Measurements from ENCODE around the gene CGNL1.

The CGNL1 gene

DNA sequence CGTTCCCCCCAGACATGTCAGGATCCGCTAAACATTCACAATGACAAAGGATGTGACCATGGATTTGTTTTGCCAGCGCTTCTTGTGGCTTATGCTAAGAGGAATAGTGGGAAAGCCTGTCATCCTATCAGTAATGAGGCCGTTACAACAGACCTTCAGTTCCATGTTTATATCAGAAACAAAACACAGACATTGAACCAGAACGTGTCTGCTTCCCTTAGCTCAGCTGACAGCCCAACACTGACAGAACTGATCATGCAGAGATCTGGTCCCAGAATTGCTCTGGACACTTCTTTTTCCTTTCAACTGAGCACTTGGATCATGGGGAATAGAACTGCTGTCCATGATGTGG, 157.1 kb downstream of the CGNL1 start:
- no peaks in the 10 kb centered on the region for H3K9me3 ChIP-seq (ENCODE audit: control insufficient read depth, insufficient read depth, low read depth, low read length)
- peaks cover 2% of the 10 kb centered on the region; the same call in 1 of the 2 replicates for H3K4me1 ChIP-seq (ENCODE audit: control insufficient read depth, insufficient read depth, low read length)
- H3K4me3 ChIP-seq (ENCODE audit: low read depth, low read length) = no peak overlapping the region
- CTCF ChIA-PET = interaction anchor here (1.0 to 3.2 kb wide), 3 partner anchors 8 to 193 kb away, joined by 3 to 16 read pairs (median 4); no protein-coding TSS in a partner anchor
- H3K27ac ChIP-seq (ENCODE audit: extremely low read depth, low read depth, low read length) = no peak overlapping the region
- H3K36me3 ChIP-seq (ENCODE audit: control insufficient read depth in 2 of 2, insufficient read depth in 1 of 2, low read length in 2 of 2) = no peaks in the 10 kb centered on the region
- no peak for TF ChIP-seq ZNF423 (tag by site-specific recombination; IDR thresholded peaks at IDR 0.05)
- no peak for TF ChIP-seq ZNF324 (tag by site-specific recombination; IDR thresholded peaks at IDR 0.05)
- no peak for TF ChIP-seq ZNF792 (tag by site-specific recombination; IDR thresholded peaks at IDR 0.05)
- POLR2A ChIA-PET = no interaction called here

DNA sequence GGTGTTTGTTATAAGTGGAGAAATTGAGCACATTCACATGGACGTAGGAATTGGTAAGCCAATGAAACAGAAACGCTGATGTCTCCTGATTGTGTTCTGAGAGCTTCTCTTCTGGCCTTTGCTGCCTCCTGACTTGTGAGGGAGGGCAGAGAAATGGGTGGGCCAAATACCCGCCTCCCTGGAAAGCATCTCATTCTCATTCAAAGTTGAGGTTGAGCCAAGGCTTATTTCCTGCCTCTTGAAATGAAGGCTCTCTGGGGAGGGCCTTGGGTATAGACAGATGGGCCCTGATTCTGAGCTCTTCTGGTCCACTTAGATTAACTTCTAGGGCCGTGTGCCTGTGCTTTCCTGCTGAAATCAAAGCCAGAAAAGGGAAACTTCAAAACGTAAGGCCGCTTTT, 158.0 kb downstream of the CGNL1 start:
- ChIA-PET POLR2A (no interaction called here), CTCF (interaction anchor here (0.6 to 3.2 kb wide), 5 partner anchors 8 to 559 kb away, joined by 3 to 16 read pairs (median 3); no protein-coding TSS in a partner anchor)
- Histone ChIP-seq H3K4me3 (ENCODE audit: low read depth, low read length) (no peak overlapping the region), H3K27ac (ENCODE audit: extremely low read depth, low read depth, low read length) (no peak overlapping the region), H3K9me3 (ENCODE audit: control insufficient read depth, insufficient read depth, low read depth, low read length) (no peaks in the 10 kb centered on the region), H3K4me1 (ENCODE audit: control insufficient read depth, insufficient read depth, low read length) (peaks cover 2% of the 10 kb centered on the region; the same call in 1 of the 2 replicates), H3K36me3 (ENCODE audit: control insufficient read depth in 2 of 2, insufficient read depth in 1 of 2, low read length in 2 of 2) (no peaks in the 10 kb centered on the region)
- TF ChIP-seq ZNF529 (tag by site-specific recombination; IDR thresholded peaks at IDR 0.05; ENCODE audit: insufficient replicate concordance) (no peak), ZNF707 (tag by site-specific recombination; IDR thresholded peaks at IDR 0.05) (no peak)

DNA sequence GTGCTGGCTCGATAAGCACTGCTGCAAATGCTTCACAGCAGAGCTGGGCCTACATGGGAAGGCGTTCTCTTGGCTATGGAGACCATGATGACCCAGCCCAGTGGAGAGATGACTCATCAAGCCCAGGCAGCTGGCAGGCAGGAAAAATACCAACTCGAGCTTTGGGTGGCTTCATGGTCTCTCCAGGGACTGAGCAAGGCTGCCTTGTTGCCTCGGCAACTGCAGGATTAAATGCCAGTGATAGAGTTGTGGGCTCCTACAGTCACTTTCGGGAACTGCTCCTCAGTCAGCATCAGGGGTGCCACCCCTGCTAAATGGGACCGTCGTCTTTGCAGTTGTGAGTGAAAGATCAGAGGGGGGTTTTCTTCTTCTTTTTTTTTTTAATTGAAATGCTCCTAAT, 160.8 kb downstream of the CGNL1 start:
- TF ChIP-seq ZNF610 (tag by site-specific recombination; IDR thresholded peaks at IDR 0.05; ENCODE audit: borderline replicate concordance) = no peak
- TF ChIP-seq KLF1 (tag by site-specific recombination; IDR thresholded peaks at IDR 0.05) = peak; percentile 23; the same call in 1 of the 2 replicates
- no peak for TF ChIP-seq ZNF777 (tag by site-specific recombination; IDR thresholded peaks at IDR 0.05; ENCODE audit: borderline replicate concordance)
- TF ChIP-seq ZNF660 (tag by site-specific recombination; IDR thresholded peaks at IDR 0.05) = peak; percentile 88
- TF ChIP-seq, protein P1, sequence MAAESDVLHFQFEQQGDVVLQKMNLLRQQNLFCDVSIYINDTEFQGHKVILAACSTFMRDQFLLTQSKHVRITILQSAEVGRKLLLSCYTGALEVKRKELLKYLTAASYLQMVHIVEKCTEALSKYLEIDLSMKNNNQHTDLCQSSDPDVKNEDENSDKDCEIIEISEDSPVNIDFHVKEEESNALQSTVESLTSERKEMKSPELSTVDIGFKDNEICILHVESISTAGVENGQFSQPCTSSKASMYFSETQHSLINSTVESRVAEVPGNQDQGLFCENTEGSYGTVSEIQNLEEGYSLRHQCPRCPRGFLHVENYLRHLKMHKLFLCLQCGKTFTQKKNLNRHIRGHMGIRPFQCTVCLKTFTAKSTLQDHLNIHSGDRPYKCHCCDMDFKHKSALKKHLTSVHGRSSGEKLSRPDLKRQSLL (tag by site-specific recombination; IDR thresholded peaks at IDR 0.05) = no peak
- no peak for TF ChIP-seq RBAK (tag by site-specific recombination; IDR thresholded peaks at IDR 0.05)
- TF ChIP-seq, protein P2, sequence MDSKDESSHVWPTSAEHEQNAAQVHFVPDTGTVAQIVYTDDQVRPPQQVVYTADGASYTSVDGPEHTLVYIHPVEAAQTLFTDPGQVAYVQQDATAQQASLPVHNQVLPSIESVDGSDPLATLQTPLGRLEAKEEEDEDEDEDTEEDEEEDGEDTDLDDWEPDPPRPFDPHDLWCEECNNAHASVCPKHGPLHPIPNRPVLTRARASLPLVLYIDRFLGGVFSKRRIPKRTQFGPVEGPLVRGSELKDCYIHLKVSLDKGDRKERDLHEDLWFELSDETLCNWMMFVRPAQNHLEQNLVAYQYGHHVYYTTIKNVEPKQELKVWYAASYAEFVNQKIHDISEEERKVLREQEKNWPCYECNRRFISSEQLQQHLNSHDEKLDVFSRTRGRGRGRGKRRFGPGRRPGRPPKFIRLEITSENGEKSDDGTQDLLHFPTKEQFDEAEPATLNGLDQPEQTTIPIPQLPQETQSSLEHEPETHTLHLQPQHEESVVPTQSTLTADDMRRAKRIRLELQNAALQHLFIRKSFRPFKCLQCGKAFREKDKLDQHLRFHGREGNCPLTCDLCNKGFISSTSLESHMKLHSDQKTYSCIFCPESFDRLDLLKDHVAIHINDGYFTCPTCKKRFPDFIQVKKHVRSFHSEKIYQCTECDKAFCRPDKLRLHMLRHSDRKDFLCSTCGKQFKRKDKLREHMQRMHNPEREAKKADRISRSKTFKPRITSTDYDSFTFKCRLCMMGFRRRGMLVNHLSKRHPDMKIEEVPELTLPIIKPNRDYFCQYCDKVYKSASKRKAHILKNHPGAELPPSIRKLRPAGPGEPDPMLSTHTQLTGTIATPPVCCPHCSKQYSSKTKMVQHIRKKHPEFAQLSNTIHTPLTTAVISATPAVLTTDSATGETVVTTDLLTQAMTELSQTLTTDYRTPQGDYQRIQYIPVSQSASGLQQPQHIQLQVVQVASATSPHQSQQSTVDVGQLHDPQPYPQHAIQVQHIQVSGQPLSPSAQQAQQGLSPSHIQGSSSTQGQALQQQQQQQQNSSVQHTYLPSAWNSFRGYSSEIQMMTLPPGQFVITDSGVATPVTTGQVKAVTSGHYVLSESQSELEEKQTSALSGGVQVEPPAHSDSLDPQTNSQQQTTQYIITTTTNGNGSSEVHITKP (tag by site-specific recombination; IDR thresholded peaks at IDR 0.05) = no peak
- peak; percentile 21; the same call in 1 of the 2 replicates for TF ChIP-seq GLIS1 (tag by site-specific recombination; IDR thresholded peaks at IDR 0.05)
- TF ChIP-seq ZNF521 (tag by site-specific recombination; IDR thresholded peaks at IDR 0.05) = no peak
- H3K27ac ChIP-seq (ENCODE audit: extremely low read depth, low read depth, low read length) = no peak overlapping the region
- H3K36me3 ChIP-seq (ENCODE audit: control insufficient read depth in 2 of 2, insufficient read depth in 1 of 2, low read length in 2 of 2) = no peaks in the 10 kb centered on the region
- no peaks in the 10 kb centered on the region for H3K9me3 ChIP-seq (ENCODE audit: control insufficient read depth, insufficient read depth, low read depth, low read length)
- H3K4me3 ChIP-seq (ENCODE audit: low read depth, low read length) = no peak overlapping the region
- ChIA-PET CTCF (interaction anchor here (0.8 to 1.7 kb wide), 3 partner anchors 9 to 196 kb away, joined by 4 to 12 read pairs (median 4); no protein-coding TSS in a partner anchor), POLR2A (no interaction called here)
- peaks cover 2% of the 10 kb centered on the region; the same call in 1 of the 2 replicates for H3K4me1 ChIP-seq (ENCODE audit: control insufficient read depth, insufficient read depth, low read length)
